Measurements from ENCODE around the gene PRX.
"Not testable (repeated sequence)": the region's sequence is repeated elsewhere in the genome, so short reads cannot be mapped to it uniquely, and the experiment has no call there.

The PRX gene, protein sequence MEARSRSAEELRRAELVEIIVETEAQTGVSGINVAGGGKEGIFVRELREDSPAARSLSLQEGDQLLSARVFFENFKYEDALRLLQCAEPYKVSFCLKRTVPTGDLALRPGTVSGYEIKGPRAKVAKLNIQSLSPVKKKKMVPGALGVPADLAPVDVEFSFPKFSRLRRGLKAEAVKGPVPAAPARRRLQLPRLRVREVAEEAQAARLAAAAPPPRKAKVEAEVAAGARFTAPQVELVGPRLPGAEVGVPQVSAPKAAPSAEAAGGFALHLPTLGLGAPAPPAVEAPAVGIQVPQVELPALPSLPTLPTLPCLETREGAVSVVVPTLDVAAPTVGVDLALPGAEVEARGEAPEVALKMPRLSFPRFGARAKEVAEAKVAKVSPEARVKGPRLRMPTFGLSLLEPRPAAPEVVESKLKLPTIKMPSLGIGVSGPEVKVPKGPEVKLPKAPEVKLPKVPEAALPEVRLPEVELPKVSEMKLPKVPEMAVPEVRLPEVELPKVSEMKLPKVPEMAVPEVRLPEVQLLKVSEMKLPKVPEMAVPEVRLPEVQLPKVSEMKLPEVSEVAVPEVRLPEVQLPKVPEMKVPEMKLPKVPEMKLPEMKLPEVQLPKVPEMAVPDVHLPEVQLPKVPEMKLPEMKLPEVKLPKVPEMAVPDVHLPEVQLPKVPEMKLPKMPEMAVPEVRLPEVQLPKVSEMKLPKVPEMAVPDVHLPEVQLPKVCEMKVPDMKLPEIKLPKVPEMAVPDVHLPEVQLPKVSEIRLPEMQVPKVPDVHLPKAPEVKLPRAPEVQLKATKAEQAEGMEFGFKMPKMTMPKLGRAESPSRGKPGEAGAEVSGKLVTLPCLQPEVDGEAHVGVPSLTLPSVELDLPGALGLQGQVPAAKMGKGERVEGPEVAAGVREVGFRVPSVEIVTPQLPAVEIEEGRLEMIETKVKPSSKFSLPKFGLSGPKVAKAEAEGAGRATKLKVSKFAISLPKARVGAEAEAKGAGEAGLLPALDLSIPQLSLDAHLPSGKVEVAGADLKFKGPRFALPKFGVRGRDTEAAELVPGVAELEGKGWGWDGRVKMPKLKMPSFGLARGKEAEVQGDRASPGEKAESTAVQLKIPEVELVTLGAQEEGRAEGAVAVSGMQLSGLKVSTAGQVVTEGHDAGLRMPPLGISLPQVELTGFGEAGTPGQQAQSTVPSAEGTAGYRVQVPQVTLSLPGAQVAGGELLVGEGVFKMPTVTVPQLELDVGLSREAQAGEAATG (N-terminal part only)

GRCh38 chr19:40413291-40413845 lies at the start of gene PRX:
Gene PRX, minus strand, starts transcription at chr19:40413378. Its CDS starts 5,446 bp downstream, at chr19:40407932.
- no peak for DNase-seq

GRCh38 chr19:40461669-40462221 lies 48.6 kb upstream of the PRX start:
- no peak for DNase-seq

GRCh38 chr19:40460185-40460584 lies 47.0 kb upstream of the PRX start:
- no peak for DNase-seq

DNA sequence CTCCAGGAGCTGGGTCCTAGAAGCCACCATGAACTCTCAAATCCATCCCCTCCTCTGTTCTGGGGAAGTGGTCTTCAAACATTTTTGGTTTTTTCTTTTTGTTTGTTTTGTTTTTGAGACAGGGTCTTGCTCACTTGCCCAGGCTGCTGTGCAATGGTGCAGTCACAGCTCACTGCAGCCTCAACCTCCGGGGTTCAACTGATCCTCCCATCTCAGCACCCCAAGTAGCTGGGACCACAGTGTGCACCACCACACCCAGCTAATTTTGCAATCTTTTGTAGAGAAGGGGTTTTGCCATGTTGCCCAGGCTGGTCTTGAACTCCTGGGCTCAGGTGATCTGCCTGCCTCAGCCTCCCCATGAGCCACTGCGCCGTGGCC lies 45.4 kb upstream of the PRX start:
- DNase-seq = no peak

DNA sequence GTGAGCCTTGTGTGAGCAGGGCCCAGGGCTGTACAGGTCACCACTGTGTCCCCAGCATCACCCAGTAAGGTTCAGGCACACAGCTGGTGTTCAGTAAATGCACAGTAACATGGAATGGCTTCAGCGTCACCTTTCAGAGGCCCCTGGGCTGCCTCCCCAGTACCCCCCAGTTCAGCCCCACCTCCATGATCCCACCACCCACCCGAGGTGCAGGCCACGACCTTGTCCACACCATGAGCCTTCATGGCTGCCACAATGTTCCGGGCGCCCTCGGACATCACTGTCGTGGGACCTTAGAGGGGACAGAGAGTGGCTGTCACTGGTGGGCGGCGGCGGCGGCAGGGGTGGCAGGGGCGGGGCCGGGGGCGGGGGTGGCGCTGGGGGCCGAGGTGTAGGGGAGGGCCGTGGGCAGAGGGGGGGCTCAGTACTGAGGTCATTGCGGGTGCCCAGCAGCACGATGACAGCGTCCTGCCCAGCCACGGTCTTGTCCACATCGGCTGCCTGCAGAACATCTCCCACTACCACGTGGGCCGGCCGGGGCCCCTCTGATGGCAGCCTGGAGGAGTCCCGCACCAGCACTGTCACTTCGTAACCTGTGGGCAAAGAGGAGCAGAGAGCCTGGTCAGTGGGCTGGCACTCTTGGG lies 44.9 kb upstream of the PRX start:
- DNase-seq = no peak

GRCh38 chr19:40457048-40457447 lies 43.9 kb upstream of the PRX start:
- DNase-seq = no peak

- DNase-seq = not testable (repeated sequence)
Measured at GRCh38 chr19:40453943-40454342, 40.8 kb upstream of the PRX start.

GRCh38 chr19:40453151-40453735 lies 40.1 kb upstream of the PRX start:
- no peak for DNase-seq

DNA sequence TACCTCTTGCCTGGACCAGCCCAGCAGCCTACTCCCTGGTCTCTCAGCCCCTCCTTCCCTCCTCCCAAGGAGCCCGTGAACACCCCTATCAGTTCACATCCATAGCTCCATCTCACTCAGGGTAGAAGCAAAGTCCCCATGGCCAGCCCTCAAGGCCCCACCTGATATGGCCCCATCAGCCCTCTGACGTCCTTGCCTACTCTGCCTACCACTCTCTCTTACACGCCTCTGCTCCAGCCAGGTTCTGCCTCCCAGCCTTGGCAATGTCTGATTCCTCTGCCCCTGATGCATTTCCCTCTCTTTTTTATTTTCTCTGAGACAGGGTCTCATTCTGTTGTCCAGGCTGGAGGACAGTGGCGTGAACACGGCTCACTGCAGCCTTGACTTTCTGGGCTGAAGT lies 38.8 kb upstream of the PRX start:
- no peak for DNase-seq

GRCh38 chr19:40450664-40451063 lies 37.5 kb upstream of the PRX start:
- DNase-seq = no peak

GRCh38 chr19:40449506-40449905 lies 36.3 kb upstream of the PRX start:
- DNase-seq = no peak

DNA sequence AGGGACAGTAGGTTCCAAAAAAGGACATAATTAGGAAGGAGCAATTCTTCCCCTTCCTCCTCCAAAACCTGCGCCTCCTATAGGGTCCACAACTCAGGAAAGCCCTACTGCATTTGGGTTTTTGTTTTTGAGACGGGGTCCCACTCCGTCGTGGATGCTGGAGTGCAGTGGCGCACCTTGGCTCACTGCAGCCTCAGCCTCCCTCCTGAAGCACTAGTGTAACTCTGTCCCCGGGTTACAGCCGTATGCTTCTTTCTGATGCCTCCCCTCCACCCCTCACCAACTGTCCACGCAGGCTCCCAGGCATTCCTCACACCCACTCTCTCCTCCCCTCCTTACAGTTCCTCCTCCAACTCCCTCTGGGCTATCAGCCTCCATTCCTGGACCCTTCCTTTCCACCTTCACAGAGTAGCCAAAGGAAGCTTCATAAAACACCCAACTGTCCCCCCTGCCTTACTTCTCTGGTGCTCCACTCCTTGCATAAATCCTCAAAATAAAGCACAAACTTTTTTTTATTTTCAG lies 33.1 kb upstream of the PRX start:
- no peak for DNase-seq

DNA sequence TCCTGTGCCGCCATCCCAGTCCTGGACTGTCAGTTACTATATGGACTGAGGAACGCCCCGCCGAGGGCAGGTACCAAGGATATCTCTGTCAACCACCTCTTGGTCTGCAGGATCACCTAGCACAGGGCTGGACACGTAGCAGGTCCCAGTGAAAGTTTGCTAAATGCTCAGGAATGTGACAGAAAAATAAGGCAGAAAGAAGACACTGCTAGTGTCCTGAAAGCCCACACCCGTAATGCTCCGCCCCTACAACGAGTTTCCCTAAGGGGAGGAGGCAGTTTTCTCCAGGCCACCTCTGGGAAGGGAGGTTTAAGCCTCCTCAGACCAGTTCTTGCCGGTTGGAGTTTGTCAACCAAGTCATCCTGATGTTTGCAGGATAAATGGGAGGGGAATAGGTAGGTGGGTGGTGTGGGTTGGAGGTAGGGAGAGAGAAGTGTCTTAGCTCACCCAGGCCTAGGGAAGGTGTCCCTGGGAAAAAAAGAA lies 32.6 kb upstream of the PRX start:
- no peak for DNase-seq

DNA sequence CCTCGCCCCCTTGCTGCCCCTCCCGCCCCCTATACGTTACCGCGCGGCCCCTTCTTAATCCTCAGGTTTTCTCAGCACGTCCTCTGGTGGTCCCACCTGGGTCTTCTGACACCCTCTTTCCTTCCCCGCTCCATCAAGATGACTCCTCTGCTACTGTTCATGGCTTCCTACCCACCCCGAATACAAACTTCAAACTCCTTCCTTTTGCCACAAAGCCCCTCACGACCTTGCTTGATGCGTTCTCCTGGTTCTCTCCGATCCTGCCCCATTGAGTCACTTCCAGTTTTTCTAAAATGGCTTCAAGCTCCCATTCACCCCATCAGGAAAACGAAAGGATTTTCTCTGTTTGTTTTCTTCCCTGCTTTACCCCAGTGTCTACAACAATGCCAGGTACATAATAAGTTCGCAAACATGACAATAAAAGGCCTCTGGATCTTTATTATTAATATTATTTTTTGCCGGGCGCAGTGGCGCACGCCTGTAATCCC lies 31.7 kb upstream of the PRX start:
- DNase-seq = no peak

DNA sequence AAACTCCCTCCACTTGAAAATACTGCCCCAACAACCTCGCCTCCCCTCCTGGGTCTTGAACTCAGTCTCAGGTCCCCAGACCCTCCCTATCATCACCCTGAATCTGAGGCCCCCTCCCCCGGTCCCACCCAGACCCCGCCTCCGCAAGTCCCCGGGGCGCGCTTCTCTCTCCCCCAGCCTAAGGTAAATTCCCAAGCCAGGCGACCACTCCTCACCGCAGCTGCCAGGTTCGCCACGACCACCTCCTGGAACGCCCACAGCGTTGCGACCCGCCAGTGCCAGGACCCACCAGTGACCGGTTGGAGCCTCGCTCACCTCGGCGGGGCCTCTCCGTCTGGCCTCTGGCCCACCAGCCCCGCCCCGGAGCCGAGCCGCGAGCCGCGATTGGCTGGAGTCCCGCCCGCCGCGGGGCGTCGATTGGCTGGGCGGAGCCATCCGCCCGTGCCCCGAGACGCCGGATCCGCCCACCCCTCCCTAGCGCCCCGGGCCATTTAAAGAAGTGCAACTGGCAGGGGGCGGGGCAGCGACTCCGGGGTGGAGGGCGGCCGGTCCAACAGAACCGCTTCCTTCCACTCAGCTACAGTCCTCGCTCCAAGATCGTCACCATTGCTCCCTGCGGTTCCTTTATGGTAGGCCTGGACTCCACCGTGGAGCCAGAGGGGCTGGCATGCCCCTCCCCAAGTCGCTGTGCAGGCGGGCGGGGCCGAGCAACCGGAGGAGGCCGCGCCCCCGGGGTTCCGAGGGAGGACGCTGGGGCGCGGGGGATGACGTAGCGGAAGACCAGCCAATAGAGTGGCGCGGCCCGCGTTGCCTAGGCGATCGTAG lies 31.0 kb upstream of the PRX start, which contains the start of gene SERTAD3:
Gene SERTAD3 (minus strand): TSS at position 336 of the 825 bp plus-strand sequence. CDS start 2,255 bp downstream, outside the sequence.
- peak; percentile 95 for DNase-seq

GRCh38 chr19:40443131-40443999 lies 30.2 kb upstream of the PRX start:
- peak; percentile 99 for DNase-seq

GRCh38 chr19:40442328-40443130 lies 29.4 kb upstream of the PRX start:
- no peak for DNase-seq

- DNase-seq = no peak
Measured at GRCh38 chr19:40441719-40442253, 28.6 kb upstream of the PRX start.

All from SHP77 treated with DMSO at 0.1 percent for 48 hours (cell line).